Measurements from ENCODE around the gene HIGD1B. TPM values are rescaled to one million over a fixed set of nuclear protein-coding genes. Genes with fewer than 3 reads are reported as not detected.

Gene HIGD1B
- polyA plus RNA-seq, 4 donors: 1.0 to 1.8 (median 1.2) TPM

DNA sequence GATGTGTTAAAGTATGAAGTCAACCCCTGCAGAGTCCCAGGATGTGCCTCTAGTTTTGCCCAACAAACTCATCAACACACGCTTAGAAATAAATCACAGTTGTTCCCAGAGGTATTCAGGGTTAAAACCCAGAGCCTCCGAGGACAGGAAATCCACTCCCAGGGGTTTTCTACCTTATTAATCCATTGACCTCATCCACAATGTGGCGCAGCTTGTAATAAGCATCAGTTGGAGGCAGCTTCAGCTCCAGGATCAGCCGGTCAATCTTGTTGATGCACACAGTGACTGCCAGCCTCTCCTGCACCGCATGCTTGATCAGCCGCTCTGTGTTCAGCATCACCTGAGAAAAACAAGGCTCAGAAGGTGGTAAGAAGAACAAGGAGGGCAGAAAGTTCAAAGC, 28.1 kb downstream of the HIGD1B start:
- no peak for DNase-seq (ENCODE audit: low read depth in 4 of 4, low spot score in 3 of 4)

DNA sequence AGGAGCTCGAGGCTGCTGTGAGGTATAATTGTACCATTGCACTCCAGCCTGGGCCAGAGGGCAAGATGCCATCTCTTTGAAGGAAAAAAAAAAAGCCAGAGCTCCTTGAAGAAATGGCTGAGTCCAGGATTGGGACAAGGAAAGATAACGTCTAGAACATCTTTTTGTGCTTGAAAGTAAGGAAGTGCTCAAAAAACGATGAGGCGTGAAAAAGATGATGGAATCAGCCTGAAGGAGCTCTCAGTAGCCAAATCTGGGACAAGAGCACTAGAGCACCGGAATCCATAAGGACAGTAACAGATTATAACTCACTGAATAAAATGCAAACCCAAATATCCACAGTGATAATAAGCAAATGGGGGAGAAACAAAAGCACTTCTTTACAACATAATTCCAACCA, 29.4 kb downstream of the HIGD1B start:
- DNase-seq (ENCODE audit: low read depth in 4 of 4, low spot score in 3 of 4): no peak

DNA sequence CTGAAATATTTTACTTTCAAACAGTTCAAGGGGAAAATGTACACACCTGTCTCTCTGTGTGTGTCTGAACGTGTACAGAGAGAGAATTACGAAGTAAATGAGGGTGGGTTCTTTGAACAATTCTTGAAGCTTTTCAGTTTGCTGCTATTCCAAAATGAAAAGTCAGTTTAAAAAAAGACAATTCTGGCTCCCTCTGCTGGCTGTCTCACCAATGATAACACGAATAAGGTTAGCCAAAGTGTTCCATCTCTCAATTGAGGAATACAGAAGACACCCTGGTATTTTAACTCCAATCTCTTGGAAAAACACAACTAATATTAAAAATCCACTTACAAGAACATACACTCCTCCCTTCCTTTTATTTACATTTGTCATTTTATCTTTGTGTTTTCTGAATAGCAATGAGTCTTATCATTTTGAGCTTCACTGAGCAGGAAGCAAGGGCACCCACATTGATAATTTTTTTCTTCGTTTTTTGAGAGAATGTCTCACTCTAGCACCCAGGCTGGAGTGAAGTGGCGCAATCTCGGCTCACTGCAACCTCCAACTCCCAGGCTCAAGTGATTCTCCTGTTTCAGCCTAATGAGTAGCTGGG, 31.0 kb downstream of the HIGD1B start:
- no peak for DNase-seq (ENCODE audit: low read depth in 4 of 4, low spot score in 3 of 4)

DNA sequence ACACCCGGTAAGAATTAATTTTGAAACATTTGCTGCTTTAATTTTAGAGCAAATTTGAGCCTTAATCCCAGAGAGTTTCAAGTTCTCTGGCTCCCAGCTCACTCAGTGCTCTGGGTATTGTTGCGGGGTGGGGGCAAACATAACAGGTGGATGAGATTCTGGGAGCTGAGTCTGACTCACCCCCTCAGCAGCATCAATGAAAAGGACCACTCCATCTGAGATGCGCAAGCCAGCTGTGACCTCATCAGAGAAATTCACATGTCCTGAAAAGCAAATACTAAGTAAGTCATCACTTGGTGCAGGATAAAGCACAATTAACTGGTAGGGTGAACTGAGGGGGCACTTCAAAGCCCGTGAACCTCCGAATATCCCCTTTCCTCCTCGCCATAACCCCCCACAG, 31.7 kb downstream of the HIGD1B start:
- no peak for DNase-seq (ENCODE audit: low read depth in 4 of 4, low spot score in 3 of 4)

DNA sequence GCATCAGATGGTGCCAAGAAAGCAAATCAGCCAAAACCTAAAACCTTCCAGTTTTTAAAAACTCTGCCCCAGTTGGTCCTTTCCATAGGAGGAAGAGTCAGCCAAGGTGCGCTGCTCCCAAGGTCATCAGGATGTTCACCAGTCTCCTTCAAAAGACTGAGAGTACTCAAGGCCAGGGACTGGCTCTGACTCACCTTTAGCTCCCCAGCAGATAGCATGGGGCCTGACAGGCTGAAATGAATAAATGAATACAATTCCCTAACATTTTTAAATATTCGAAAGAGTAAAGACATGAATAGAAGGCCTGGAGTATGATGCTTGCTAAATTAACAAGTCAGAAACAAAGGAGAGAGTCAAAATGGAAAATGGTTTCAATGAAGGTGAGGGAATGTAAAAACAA, 32.4 kb downstream of the HIGD1B start:
- DNase-seq (ENCODE audit: low read depth in 4 of 4, low spot score in 3 of 4): no peak

DNA sequence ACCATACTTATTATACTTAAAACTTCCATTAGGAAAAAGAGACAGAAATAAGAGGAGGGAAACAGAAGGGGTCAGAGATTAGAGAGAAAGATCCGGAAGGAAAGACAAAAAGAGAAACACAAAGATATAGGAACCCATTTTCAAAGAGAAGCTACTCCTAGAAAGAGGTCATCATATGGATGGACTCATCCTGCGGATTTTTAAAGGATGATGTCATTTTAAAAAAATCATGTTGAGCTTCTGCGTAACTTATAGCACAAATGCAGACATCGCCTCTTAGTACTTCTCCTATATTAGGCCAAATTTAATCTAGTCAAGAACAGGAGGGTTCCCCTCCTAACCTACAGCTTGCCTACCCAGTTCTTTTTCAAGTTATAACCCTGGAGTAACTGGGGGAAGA, 33.5 kb downstream of the HIGD1B start:
- DNase-seq (ENCODE audit: low read depth in 4 of 4, low spot score in 3 of 4): no peak

DNA sequence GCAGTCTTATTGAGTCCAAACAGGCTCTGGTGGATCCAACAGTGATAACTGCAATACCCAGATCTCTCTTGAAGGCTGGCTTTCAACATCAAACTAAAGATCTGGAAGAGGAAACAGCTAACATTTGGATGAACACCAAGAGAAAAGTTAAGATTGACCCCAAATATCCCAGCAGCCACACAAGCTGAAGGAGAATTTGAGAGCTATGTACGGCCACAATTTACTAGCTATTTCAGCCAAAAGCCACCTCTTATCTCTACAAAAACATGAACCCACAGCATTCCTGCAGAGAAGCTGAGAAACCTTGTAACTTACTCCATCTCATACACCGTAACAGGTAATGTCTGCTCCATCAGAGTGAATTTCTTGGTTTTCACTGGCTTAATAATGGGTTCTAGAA, 37.3 kb downstream of the HIGD1B start:
- no peak for DNase-seq (ENCODE audit: low read depth in 4 of 4, low spot score in 3 of 4)

DNA sequence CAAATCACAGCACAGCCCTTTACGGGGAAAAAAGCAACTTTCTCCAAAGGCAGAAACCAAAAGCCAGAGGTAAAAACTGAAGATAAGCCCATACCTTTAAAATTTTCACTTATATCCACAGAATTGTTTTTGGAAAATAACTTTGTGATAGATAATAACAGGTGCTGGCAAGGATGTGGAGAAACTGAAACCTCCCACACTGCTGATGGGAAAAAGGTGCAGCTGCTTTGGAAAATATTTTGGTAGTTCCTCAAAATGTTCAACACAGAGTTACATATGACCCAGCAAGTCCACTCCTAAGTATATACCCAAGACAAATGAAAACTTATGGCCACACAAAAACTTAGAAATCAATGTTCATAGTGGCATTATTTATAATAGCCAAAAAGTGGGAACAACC, 39.3 kb downstream of the HIGD1B start:
- no peak for DNase-seq (ENCODE audit: low read depth in 4 of 4, low spot score in 3 of 4)

DNA sequence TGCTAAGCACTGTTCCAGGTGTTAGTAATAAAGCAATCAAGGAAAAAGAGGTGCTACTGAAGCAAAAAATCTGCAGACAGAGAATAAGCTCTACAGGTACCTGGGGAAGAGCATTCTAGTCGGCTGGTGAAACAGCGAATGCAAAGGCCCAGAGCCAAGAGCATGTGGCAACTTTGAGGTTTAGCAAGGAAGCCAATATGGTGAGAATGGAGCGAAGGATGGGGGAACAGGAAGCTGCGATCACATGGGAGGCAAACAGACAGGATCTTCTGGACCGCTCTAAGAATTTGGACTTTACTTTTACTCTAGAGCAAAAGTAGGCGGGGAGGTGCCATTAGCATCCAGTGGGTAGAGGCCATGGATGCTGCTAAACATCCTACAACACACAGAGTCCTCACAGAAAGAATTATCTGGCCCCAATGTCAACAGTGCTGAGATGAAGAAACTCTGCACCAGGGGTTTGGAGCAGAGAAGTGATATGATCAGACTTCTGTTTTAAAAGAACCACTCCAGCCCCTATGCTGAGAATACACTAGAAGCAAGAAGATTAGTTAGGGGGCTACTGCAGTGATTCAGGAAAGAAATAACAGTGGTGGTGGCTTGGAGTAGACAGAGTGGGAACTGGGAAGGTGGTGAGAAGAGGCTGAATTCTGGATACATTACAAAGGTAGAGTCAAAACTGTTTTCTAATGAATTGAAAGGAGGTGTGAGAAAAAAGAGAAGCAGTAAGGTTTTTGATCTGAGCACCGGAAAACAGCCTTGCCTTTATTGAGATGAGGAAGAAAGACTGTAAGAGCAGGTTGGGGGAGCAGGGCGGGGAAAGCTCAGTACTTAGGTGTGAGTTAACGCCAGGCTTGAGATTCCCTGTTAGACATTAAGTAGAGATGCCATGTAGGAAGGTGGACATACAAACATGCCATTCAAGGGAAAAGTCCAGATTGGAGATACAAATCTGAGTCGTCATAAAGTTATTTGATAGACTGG, 40.6 kb downstream of the HIGD1B start:
- no peak for DNase-seq (ENCODE audit: low read depth in 4 of 4, low spot score in 3 of 4)

DNA sequence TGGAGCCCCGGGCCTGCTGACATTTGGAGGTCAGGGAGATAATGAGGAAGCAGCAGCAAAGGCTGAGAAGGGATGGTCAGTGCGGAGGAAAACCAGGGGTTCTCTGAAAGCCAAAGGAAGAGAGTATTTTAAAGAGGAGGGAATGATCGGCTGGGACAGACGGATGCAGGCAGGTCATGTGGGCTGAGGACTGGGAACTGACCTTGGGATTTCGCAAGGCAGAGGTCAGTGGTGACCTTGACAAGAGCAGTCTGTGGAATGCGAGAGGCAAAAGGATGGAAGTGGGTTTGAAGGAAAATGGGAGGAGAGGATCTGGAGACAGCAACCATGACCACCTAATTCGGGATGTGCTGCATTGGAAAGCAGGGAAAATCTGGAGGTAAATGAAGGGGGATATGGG, 41.3 kb downstream of the HIGD1B start:
- DNase-seq (ENCODE audit: low read depth in 4 of 4, low spot score in 3 of 4): no peak

DNA sequence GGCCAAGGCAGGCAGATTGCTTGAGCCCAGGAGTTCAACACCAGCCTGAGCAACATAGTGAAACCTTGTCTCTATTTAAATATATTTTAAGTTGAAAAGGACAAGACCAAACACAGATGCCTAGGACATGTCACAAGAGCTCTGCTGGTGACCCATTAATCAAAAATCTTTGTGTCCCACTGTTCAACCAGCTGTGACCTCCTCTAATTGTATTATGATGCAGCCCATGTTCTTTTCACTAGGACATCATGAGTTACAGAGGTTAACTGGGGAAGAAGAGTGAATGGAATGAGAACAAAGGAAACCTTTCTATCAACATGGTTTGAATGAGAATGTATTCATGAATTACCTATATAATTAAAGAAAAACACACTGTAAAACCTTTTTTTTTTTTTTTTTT, 44.6 kb downstream of the HIGD1B start:
- DNase-seq (ENCODE audit: low read depth in 4 of 4, low spot score in 3 of 4): no peak

DNA sequence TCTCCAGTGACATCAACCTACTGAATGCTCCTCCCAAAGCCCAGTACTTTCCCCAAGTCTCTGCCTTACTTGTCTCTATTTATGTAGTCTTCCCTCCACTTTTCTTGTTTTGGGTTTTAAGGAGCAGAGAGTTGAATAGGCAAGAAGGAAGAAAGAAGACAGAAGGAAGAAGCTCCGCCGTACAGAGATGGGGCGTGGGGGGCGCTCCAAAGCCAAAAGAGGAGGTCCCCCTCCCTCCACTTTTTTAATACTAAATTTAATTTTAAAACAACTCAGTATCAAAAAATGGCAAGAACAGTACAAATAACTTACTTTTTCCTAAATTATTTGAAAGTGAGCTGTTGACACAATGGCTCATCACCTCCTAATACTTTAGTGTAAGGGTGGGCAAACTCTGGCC, 47.0 kb downstream of the HIGD1B start:
- no peak for DNase-seq (ENCODE audit: low read depth in 4 of 4, low spot score in 3 of 4)

DNA sequence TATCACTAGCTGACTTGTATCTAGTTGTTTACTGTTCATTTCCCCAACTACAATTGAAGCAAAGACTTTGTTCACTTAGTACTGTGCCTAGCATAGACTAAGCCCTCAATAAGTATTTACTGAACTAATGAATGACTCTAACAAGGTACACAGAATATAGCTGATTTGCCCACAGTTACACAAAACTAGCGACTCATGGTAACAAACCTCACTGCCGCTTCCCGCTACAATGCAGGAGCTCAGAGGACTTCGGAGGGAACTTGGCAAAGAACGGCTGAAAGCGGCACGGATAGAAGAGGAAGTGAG, 51.0 kb downstream of the HIGD1B start:
- no peak for DNase-seq (ENCODE audit: low read depth in 4 of 4, low spot score in 3 of 4)

DNA sequence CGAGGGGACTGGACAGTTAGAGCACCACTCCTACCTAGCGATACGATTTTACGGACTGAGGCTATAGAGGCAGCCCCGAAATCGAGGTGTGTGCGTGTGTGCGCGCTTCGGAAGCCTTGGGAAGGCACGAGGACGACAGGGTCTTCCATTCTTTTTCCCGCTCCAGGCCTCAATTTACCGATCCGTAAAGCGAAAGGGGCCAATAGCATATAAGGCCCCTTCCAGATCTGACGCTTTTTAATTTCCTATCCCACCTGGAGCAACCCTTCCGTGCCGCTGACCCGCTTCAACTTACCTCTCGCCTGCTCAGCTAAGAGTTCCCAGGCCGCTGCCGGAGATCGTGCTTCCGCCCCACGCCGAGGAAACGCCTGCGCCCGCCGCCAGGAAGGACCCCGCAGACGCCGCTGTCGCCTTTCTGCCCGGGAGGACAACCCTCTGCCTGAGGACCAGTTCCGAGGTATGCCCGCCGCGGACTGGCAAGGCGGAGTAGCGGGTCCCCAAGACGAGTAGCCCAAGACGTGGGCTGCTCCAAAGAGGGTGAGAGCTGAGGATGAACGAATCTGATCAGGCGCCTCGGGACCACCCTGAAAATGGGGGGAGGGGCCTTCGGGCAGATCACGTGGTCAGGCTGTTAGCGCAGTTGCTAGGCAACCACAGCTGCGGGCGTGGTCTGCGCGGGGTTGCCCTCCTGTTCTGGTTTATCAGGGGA, 51.5 kb downstream of the HIGD1B start, which contains the start of gene EFTUD2:
EFTUD2 (minus strand) TSS at position 372 of the 709 bp plus-strand sequence. CDS start 4,924 bp downstream, outside the sequence.
- DNase-seq (ENCODE audit: low read depth in 4 of 4, low spot score in 3 of 4): peak; percentile 83 to 96 (median 86)

Other genes starting within 250 kb of the HIGD1B start
- 1 to 10 TPM; 1.6 to 2.1 (median 1.9) TPM for gene MEIOC, start 191.4 kb upstream of the HIGD1B start, polyA plus RNA-seq (ENCODE audit: insufficient read length in 4 of 4)
- 10 to 100 TPM; 33.1 to 38.6 (median 35.8) TPM for gene CCDC43, start 158.1 kb upstream of the HIGD1B start, polyA plus RNA-seq (ENCODE audit: insufficient read length in 4 of 4)
- 10 to 100 TPM in 2 of 4 donors, 1 to 10 TPM in 2; 9.2 to 13.9 (median 11.7) TPM for gene DBF4B, start 139.2 kb upstream of the HIGD1B start, polyA plus RNA-seq (ENCODE audit: insufficient read length in 4 of 4)
- gene ADAM11, start 88.9 kb upstream of the HIGD1B start, polyA plus RNA-seq (ENCODE audit: insufficient read length in 4 of 4): 1 to 10 TPM; 2.2 to 3.7 (median 2.7) TPM
- 10 to 100 TPM; 20.4 to 23.2 (median 21.4) TPM for gene GJC1, start 17.6 kb upstream of the HIGD1B start, polyA plus RNA-seq (ENCODE audit: insufficient read length in 4 of 4)
- gene EFTUD2, start 51.6 kb downstream of the HIGD1B start, polyA plus RNA-seq (ENCODE audit: insufficient read length in 4 of 4): 100 to 1,000 TPM; 101 to 120 (median 114) TPM
- gene GFAP, start 67.6 kb downstream of the HIGD1B start, polyA plus RNA-seq (ENCODE audit: insufficient read length in 4 of 4): under 1 TPM; 0.40 to 0.74 (median 0.52) TPM
- 10 to 100 TPM; 10.5 to 12.3 (median 11.3) TPM for gene KIF18B, start 99.9 kb downstream of the HIGD1B start, polyA plus RNA-seq (ENCODE audit: insufficient read length in 4 of 4)
- 1 to 10 TPM; 1.7 to 4.0 (median 2.1) TPM for gene C1QL1, start 120.4 kb downstream of the HIGD1B start, polyA plus RNA-seq (ENCODE audit: insufficient read length in 4 of 4)
- gene DCAKD, start 203.7 kb downstream of the HIGD1B start, polyA plus RNA-seq (ENCODE audit: insufficient read length in 4 of 4): 10 to 100 TPM; 49.7 to 59.9 (median 52.8) TPM
- gene NMT1, start 213.4 kb downstream of the HIGD1B start, polyA plus RNA-seq (ENCODE audit: insufficient read length in 4 of 4): 10 to 100 TPM; 65.8 to 73.9 (median 67.3) TPM